Epithelial cell of proximal tubule (primary cell): ENCODE measurements around the gene POLD4. TPM values are rescaled to one million over a fixed set of nuclear protein-coding genes. Genes with fewer than 3 reads are reported as not detected.

Experiments
- DNase-seq: peaks from one replicate; pipeline ENCODE4 v3.0.0-alpha.2; 2011; ENCODE audit warnings: low read depth
- H3K4me3 ChIP-seq: 2 replicates; pipeline ENCODE4 v1.5.1; 2011; ENCODE audit warnings: low read depth, mild to moderate bottlenecking, low read length
- CTCF ChIP-seq: conservative IDR thresholded peaks from 2 replicates; pipeline ENCODE4 v1.5.1; 2012; ENCODE audit warnings: low read depth, mild to moderate bottlenecking, low read length
- total RNA-seq: library from RNA; depleted of rRNA; stranded (reverse); fragments of >200 nt; gene quantifications from 2 replicates; pipeline ENCODE4 v1.2.3, GENCODE V29; 2015

Gene POLD4
- total RNA-seq, 1 donor from 2014 or later = 174 TPM

GRCh38 chr11:67302571-67303131 is 50.7 kb downstream of the POLD4 start:
- no peak for DNase-seq
- H3K4me3 ChIP-seq = peak overlapping the region; percentile 66
- no peak for TF ChIP-seq CTCF

- DNase-seq = peak; percentile 42
Measured at GRCh38 chr11:67301951-67302516, 51.3 kb downstream of the POLD4 start.

GRCh38 chr11:67301313-67301921 is 51.9 kb downstream of the POLD4 start:
- H3K4me3 ChIP-seq = peak overlapping the region; percentile 66
- no peak for TF ChIP-seq CTCF
- no peak for DNase-seq

More at GRCh38 chr11:67301951-67302516, 51.3 kb downstream of the POLD4 start:
- TF ChIP-seq CTCF = no peak
- peak overlapping the region; percentile 66 for H3K4me3 ChIP-seq

Other genes starting within 250 kb of the POLD4 start
- gene KDM2A, start 234.3 kb downstream of the POLD4 start, total RNA-seq = 28.5 and 34.1 TPM in 2 replicates
- 46.8 and 66.4 TPM in 2 replicates for gene GRK2, start 87.1 kb downstream of the POLD4 start, total RNA-seq
- 31.6 and 32.3 TPM in 2 replicates for gene ANKRD13D, start 64.2 kb downstream of the POLD4 start, total RNA-seq
- gene SSH3, start 50.0 kb downstream of the POLD4 start, total RNA-seq = 28.4 and 30.4 TPM in 2 replicates
- gene CLCF1, start 20.1 kb upstream of the POLD4 start, total RNA-seq = 23.8 and 44.6 TPM in 2 replicates
- 13.9 and 20.9 TPM in 2 replicates for gene RAD9A, start 38.4 kb upstream of the POLD4 start, total RNA-seq
- gene PPP1CA, start 48.3 kb upstream of the POLD4 start, total RNA-seq = 359 and 365 TPM in 2 replicates
- 0.14 and 0.17 TPM in 2 replicates for gene TBC1D10C, start 50.5 kb upstream of the POLD4 start, total RNA-seq
- 0.07 and 0.23 TPM in 2 replicates for gene CARNS1, start 62.1 kb upstream of the POLD4 start, total RNA-seq
- gene RPS6KB2, start 74.9 kb upstream of the POLD4 start, total RNA-seq = 64.1 and 72.9 TPM in 2 replicates
- 1.5 and 3.6 TPM in 2 replicates for gene PTPRCAP, start 84.1 kb upstream of the POLD4 start, total RNA-seq
- 88.8 and 137 TPM in 2 replicates for gene CORO1B, start 89.9 kb upstream of the POLD4 start, total RNA-seq
- gene GPR152, start 99.2 kb upstream of the POLD4 start, total RNA-seq = not detected in 2 replicates
- not detected in 2 replicates for gene CABP4, start 101.8 kb upstream of the POLD4 start, total RNA-seq
- 26.1 and 74.0 TPM in 2 replicates for gene TMEM134, start 115.7 kb upstream of the POLD4 start, total RNA-seq
- gene AIP, start 129.5 kb upstream of the POLD4 start, total RNA-seq = 62.0 and 63.4 TPM in 2 replicates
- gene PITPNM1, start 151.8 kb upstream of the POLD4 start, total RNA-seq = 58.9 and 74.1 TPM in 2 replicates
- 129 and 165 TPM in 2 replicates for gene CDK2AP2, start 154.6 kb upstream of the POLD4 start, total RNA-seq
- not detected in 2 replicates for gene CABP2, start 169.9 kb upstream of the POLD4 start, total RNA-seq
- gene GSTP1, start 230.3 kb upstream of the POLD4 start, total RNA-seq = 2,620 and 3,355 TPM in 2 replicates